ENCODE data around the gene LHX3. TPM values are rescaled to one million over a fixed set of nuclear protein-coding genes. Genes with fewer than 3 reads are reported as not detected.

Gene LHX3
- total RNA-seq, 1 experiment from 2014 or later: 0.11 TPM

DNA sequence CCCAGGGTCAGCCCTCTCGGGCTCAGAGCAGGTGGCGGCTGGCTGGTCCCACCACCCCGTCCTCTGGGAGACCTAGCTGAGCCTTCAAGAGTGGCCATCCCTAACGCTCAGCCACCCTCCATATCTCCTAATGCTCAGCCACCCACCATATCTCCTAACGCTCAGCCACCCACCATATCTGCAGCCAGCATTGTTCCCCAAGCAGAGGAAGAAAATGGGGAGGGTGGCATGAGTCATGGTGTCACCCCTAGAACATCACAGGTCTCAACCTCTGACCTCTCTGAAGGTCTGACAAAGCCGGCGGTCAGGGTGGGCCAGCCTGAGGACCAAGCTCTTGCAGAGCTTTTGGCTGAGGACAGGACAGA, 14.7 kb downstream of the LHX3 start:
- Histone ChIP-seq H3K27ac (ENCODE audit: low read depth, low read length, poor library complexity, severe bottlenecking) (no peak overlapping the region), H3K36me3 (ENCODE audit: insufficient read depth, low read length, poor library complexity, severe bottlenecking) (no peaks in the 10 kb centered on the region), H3K4me1 (ENCODE audit: insufficient read depth, low read length, poor library complexity, severe bottlenecking) (peaks cover 36% of the 10 kb centered on the region), H3K9me3 (ENCODE audit: low read depth, low read length, poor library complexity, severe bottlenecking) (no peaks in the 10 kb centered on the region), H3K27me3 (replicated peaks; ENCODE audit: insufficient read depth, low read depth, low read length, poor library complexity) (peaks cover 35% of the 10 kb centered on the region), H3K4me3 (ENCODE audit: low read depth, low read length, poor library complexity, severe bottlenecking) (no peak overlapping the region)
- intact Hi-C loops (cut with micrococcal nuclease; ENCODE audit: unreplicated experiment): no loop called here
- POLR2A ChIA-PET (ENCODE audit: low non-redundant PET): no interaction called here
- DNase-seq (ENCODE audit: low spot score): no peak
- CTCF ChIA-PET: no interaction called here
- BruUV-seq (replicated peaks): no TSS peak
- TF ChIP-seq, protein P1, sequence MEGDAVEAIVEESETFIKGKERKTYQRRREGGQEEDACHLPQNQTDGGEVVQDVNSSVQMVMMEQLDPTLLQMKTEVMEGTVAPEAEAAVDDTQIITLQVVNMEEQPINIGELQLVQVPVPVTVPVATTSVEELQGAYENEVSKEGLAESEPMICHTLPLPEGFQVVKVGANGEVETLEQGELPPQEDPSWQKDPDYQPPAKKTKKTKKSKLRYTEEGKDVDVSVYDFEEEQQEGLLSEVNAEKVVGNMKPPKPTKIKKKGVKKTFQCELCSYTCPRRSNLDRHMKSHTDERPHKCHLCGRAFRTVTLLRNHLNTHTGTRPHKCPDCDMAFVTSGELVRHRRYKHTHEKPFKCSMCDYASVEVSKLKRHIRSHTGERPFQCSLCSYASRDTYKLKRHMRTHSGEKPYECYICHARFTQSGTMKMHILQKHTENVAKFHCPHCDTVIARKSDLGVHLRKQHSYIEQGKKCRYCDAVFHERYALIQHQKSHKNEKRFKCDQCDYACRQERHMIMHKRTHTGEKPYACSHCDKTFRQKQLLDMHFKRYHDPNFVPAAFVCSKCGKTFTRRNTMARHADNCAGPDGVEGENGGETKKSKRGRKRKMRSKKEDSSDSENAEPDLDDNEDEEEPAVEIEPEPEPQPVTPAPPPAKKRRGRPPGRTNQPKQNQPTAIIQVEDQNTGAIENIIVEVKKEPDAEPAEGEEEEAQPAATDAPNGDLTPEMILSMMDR (conservative IDR thresholded peaks at IDR 0.05; ENCODE audit: low read depth, low read length): no peak
- no peak for TF ChIP-seq EZH2 (IDR thresholded peaks at IDR 0.05; ENCODE audit: borderline replicate concordance, low read depth, low read length, poor library complexity, severe bottlenecking)

DNA sequence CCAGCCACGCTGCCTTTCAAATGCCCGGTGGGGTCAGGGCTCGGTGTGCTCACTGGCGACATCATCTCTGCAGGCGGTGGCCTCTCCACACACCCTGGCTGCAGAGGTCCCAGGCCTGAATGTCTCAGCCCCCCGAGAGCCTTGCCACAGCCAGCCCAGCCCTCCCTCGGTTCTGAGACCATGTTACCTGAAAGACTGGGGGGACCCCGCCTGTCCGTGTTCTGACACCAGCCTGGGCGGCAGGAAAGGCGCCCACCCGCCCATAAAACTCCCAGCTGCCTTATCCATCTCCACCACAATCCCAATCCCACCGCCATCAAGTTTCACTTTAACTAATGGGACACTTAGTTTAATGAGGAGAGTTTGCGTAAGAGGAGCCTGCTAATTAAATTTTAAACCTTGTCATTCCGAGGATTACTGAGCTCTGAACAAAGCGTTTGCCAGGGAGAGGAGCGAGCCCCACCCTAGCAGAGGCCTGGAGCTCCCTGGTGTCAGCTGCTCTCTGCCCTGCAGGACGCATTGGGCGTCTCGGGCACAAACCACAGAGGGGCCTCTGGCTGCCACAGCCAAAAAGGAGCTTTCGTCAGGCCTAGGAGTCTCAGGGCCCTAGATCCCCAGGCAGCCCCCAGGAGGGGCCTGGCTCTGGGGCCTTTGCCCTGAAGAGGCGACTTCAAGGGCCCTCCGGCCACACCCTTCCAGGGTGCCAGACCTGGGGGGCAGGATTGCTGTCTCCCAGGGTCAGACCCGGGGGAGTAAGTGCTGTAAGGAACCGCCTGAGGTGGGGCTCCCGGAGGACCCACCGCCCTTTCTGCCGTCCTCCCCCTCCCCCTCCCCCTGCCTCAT, 15.3 kb downstream of the LHX3 start:
- CTCF ChIA-PET: no interaction called here
- Histone ChIP-seq H3K9me3 (ENCODE audit: low read depth, low read length, poor library complexity, severe bottlenecking) (no peaks in the 10 kb centered on the region), H3K27me3 (replicated peaks; ENCODE audit: insufficient read depth, low read depth, low read length, poor library complexity) (peaks cover 29% of the 10 kb centered on the region), H3K27ac (ENCODE audit: low read depth, low read length, poor library complexity, severe bottlenecking) (no peak overlapping the region), H3K36me3 (ENCODE audit: insufficient read depth, low read length, poor library complexity, severe bottlenecking) (no peaks in the 10 kb centered on the region), H3K4me3 (ENCODE audit: low read depth, low read length, poor library complexity, severe bottlenecking) (no peak overlapping the region), H3K4me1 (ENCODE audit: insufficient read depth, low read length, poor library complexity, severe bottlenecking) (peaks cover 36% of the 10 kb centered on the region)
- intact Hi-C loops (cut with micrococcal nuclease; ENCODE audit: unreplicated experiment): no loop called here
- POLR2A ChIA-PET (ENCODE audit: low non-redundant PET): no interaction called here
- no TSS peak for BruUV-seq (replicated peaks)
- no peak for TF ChIP-seq EZH2 (IDR thresholded peaks at IDR 0.05; ENCODE audit: borderline replicate concordance, low read depth, low read length, poor library complexity, severe bottlenecking)
- TF ChIP-seq, protein P1 (conservative IDR thresholded peaks at IDR 0.05; ENCODE audit: low read depth, low read length): no peak
- DNase-seq (ENCODE audit: low spot score): peak; percentile 45

DNA sequence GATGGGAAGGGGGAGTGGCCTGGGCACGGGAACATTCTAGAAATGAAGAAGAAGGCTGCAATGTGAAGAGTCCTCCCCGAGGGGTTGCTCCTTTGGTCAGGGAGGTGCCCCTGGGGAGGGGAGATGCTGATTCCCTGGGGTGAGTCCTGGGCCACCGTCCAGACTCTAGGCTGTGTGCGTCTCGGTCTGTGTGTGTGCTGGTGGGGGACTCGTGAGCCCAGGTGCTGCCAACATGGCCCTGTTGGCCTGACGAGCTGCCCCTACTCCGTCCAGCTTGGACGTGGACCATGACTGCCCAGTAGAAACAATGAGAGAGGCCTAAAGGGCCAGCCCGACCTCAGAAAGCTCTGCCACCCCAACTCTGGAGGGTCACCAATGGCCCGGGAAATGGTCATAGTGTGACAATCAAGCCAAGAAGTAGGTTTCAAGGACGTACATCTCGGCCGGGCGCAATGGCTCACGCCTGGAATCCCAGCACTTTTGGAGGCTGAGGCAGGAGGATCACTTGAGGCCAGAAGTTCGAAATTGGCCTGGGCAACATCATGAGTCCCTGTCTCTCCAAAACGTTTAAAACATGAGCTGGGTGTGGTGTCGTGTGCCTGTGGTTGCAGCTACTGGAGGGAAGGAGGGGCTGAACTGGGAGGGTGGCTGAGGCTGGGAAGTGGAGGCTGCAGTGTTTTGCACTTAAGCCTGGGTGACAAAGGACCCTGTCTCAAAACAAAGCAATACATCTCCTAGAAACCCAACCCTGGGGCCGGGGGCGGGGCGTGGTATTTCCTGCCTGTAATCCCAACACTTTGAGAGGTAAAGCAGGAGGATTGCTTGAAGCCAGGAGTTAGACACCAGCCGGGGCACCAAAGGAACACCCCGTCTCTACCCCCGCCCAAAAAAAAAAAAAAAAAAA, 17.0 kb downstream of the LHX3 start:
- TF ChIP-seq, protein P1 (conservative IDR thresholded peaks at IDR 0.05; ENCODE audit: low read depth, low read length): no peak
- no peak for TF ChIP-seq EZH2 (IDR thresholded peaks at IDR 0.05; ENCODE audit: borderline replicate concordance, low read depth, low read length, poor library complexity, severe bottlenecking)
- intact Hi-C loops (cut with micrococcal nuclease; ENCODE audit: unreplicated experiment): no loop called here
- no peaks in the 10 kb centered on the region for H3K36me3 ChIP-seq (ENCODE audit: insufficient read depth, low read length, poor library complexity, severe bottlenecking)
- peak; percentile 49 for DNase-seq (ENCODE audit: low spot score)
- no peaks in the 10 kb centered on the region for H3K9me3 ChIP-seq (ENCODE audit: low read depth, low read length, poor library complexity, severe bottlenecking)
- H3K4me1 ChIP-seq (ENCODE audit: insufficient read depth, low read length, poor library complexity, severe bottlenecking): peaks cover 29% of the 10 kb centered on the region
- ChIA-PET POLR2A (ENCODE audit: low non-redundant PET) (no interaction called here), CTCF (interaction anchor here (0.6 kb wide), 1 partner anchor 96 kb away, joined by 6 read pairs; no protein-coding TSS in a partner anchor)
- H3K27ac ChIP-seq (ENCODE audit: low read depth, low read length, poor library complexity, severe bottlenecking): no peak overlapping the region
- H3K27me3 ChIP-seq (replicated peaks; ENCODE audit: insufficient read depth, low read depth, low read length, poor library complexity): peaks cover 13% of the 10 kb centered on the region
- H3K4me3 ChIP-seq (ENCODE audit: low read depth, low read length, poor library complexity, severe bottlenecking): no peak overlapping the region
- BruUV-seq (replicated peaks): no TSS peak

Data from A673 (cell line).